ENCODE results near the gene SMCO3. TPM values are rescaled to one million over a fixed set of nuclear protein-coding genes. Genes with fewer than 3 reads are reported as not detected.

SMCO3 gene
- total RNA-seq, 1 experiment from 2014 or later, result not detected

DNA sequence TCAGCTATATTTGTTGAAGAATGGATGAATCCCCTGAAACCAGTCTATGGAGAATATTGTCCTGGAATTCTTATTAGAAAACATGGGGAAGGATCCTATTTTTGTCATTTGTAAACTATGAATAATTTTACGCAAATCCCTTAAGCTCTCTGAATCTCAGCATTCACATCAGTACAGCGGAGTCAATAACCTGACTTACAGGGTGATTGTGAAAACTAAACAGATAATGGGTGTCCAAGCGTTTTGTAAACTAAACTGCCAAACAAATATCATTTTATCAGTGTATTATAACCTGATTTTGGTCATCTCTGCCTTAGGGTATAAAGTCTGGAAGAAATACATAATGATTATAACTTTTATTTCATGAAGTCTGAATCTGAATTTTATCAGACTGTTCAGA is 19.4 kb upstream of the SMCO3 start:
- Mint-ChIP-seq H3K9me3 (ENCODE audit: low read depth, unreplicated experiment) (peaks cover 3% of the 10 kb centered on the region), H3K4me3 (ENCODE audit: low read depth, unreplicated experiment) (no peak overlapping the region), H3K27ac (ENCODE audit: unreplicated experiment) (no peak overlapping the region), H3K27me3 (ENCODE audit: unreplicated experiment) (no peaks in the 10 kb centered on the region), H3K36me3 (ENCODE audit: insufficient read depth, unreplicated experiment) (no peaks in the 10 kb centered on the region), H3K4me1 (ENCODE audit: low read depth, unreplicated experiment) (peaks cover 6% of the 10 kb centered on the region)
- TF ChIP-seq, protein P1, sequence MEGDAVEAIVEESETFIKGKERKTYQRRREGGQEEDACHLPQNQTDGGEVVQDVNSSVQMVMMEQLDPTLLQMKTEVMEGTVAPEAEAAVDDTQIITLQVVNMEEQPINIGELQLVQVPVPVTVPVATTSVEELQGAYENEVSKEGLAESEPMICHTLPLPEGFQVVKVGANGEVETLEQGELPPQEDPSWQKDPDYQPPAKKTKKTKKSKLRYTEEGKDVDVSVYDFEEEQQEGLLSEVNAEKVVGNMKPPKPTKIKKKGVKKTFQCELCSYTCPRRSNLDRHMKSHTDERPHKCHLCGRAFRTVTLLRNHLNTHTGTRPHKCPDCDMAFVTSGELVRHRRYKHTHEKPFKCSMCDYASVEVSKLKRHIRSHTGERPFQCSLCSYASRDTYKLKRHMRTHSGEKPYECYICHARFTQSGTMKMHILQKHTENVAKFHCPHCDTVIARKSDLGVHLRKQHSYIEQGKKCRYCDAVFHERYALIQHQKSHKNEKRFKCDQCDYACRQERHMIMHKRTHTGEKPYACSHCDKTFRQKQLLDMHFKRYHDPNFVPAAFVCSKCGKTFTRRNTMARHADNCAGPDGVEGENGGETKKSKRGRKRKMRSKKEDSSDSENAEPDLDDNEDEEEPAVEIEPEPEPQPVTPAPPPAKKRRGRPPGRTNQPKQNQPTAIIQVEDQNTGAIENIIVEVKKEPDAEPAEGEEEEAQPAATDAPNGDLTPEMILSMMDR (IDR thresholded peaks at IDR 0.05; ENCODE audit: unreplicated experiment), result no peak
- CTCF ChIA-PET, result interaction anchor here (0.6 kb wide), 1 partner anchor 308 kb away, joined by 4 read pairs; no protein-coding TSS in a partner anchor
- no TSS peak for BruUV-seq (replicated peaks)
- intact Hi-C loops (cut with micrococcal nuclease; ENCODE audit: unreplicated experiment), result no loop called here
- no peak for DNase-seq

DNA sequence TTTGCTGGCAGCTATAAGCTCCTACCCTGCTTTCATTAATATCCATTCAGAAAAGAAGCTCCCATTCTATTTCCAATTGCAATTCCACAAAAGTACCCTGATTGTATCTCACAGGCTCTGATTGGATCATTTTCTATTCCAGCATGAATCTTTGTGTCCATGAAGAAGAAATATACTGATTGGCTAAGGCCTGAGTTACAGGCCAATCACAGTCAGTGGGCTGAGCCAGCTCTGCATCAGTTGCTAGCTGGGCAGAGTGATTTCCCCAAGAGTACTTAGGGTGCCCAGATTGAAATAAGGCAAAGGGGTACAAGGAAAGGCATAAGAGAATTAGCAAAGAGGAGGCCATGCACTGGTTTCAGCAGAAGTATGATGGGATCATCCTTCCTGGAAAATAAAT is 14.9 kb upstream of the SMCO3 start:
- Mint-ChIP-seq H3K4me1 (ENCODE audit: low read depth, unreplicated experiment) (peaks cover 3% of the 10 kb centered on the region), H3K4me3 (ENCODE audit: low read depth, unreplicated experiment) (no peak overlapping the region), H3K9me3 (ENCODE audit: low read depth, unreplicated experiment) (peaks cover 3% of the 10 kb centered on the region), H3K27ac (ENCODE audit: unreplicated experiment) (no peak overlapping the region), H3K27me3 (ENCODE audit: unreplicated experiment) (no peaks in the 10 kb centered on the region), H3K36me3 (ENCODE audit: insufficient read depth, unreplicated experiment) (no peaks in the 10 kb centered on the region)
- no peak for DNase-seq
- no TSS peak for BruUV-seq (replicated peaks)
- intact Hi-C loops (cut with micrococcal nuclease; ENCODE audit: unreplicated experiment), result no loop called here
- CTCF ChIA-PET, result interaction anchor here (1.2 kb wide), 1 partner anchor 167 kb away, joined by 3 read pairs; no protein-coding TSS in a partner anchor
- TF ChIP-seq, protein P1 (IDR thresholded peaks at IDR 0.05; ENCODE audit: unreplicated experiment), result no peak

DNA sequence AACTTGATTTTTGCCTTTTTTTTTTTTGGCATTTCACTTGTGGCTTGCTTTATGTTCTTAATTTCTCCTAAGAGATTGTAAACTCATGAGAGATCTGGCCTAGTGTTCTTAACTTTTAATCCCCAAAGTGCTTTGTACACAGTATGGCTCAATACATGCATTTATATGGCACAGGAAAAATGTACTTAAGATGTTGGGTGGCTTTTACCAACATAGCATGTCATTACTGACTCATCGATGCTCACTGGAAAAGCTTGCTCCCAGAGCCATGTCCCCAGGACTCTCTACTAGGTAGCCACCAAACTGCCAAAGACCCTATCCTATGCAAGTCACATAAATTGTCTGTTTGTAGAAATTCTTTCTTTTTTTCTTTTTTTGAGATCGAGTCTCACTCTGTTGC is 13.1 kb upstream of the SMCO3 start:
- H3K27ac Mint-ChIP-seq (ENCODE audit: unreplicated experiment), result no peak overlapping the region
- intact Hi-C loops (cut with micrococcal nuclease; ENCODE audit: unreplicated experiment), result no loop called here
- BruUV-seq (replicated peaks), result no TSS peak
- H3K9me3 Mint-ChIP-seq (ENCODE audit: low read depth, unreplicated experiment), result peaks cover 3% of the 10 kb centered on the region
- no peaks in the 10 kb centered on the region for H3K4me1 Mint-ChIP-seq (ENCODE audit: low read depth, unreplicated experiment)
- CTCF ChIA-PET, result no interaction called here
- no peaks in the 10 kb centered on the region for H3K36me3 Mint-ChIP-seq (ENCODE audit: insufficient read depth, unreplicated experiment)
- no peak overlapping the region for H3K4me3 Mint-ChIP-seq (ENCODE audit: low read depth, unreplicated experiment)
- no peak for DNase-seq
- TF ChIP-seq, protein P1 (IDR thresholded peaks at IDR 0.05; ENCODE audit: unreplicated experiment), result no peak
- no peaks in the 10 kb centered on the region for H3K27me3 Mint-ChIP-seq (ENCODE audit: unreplicated experiment)

DNA sequence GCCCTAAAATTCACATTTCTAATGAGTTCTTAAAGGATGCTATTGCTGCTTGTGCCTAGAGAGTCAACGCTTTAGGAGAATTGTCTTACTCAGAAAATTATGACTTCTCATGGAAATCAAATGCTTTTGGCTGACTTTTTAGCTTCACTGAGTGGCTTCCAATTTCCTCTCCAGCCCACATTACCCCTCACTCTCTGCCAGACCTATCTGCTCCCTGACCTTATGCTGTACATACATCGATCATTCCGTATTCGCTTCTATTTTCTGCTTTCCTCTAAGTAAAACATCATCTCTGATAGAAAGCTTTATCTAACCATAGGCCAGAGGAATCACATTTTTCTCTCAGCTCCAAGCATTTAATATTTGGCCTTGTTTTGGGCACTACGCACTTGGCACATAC is 12.5 kb upstream of the SMCO3 start:
- Mint-ChIP-seq H3K9me3 (ENCODE audit: low read depth, unreplicated experiment) (no peaks in the 10 kb centered on the region), H3K4me3 (ENCODE audit: low read depth, unreplicated experiment) (no peak overlapping the region), H3K27ac (ENCODE audit: unreplicated experiment) (no peak overlapping the region), H3K27me3 (ENCODE audit: unreplicated experiment) (no peaks in the 10 kb centered on the region), H3K36me3 (ENCODE audit: insufficient read depth, unreplicated experiment) (no peaks in the 10 kb centered on the region), H3K4me1 (ENCODE audit: low read depth, unreplicated experiment) (no peaks in the 10 kb centered on the region)
- intact Hi-C loops (cut with micrococcal nuclease; ENCODE audit: unreplicated experiment), result no loop called here
- TF ChIP-seq, protein P1 (IDR thresholded peaks at IDR 0.05; ENCODE audit: unreplicated experiment), result no peak
- DNase-seq, result no peak
- no TSS peak for BruUV-seq (replicated peaks)
- CTCF ChIA-PET, result no interaction called here
